AG09319 (cell line): Measurements from ENCODE around the gene NPR1.

Experiments used
- DNase-seq: peaks from one replicate; pipeline ENCODE4 v3.0.0-alpha.2; 2010; ENCODE audit warnings: low read depth; ENCODE audit errors: extremely low read depth
- TF ChIP-seq, protein P1 (sequence below): IDR thresholded peaks from 2 replicates; pipeline ENCODE4 v1.5.1; 2011; ENCODE audit warnings: low read depth, mild to moderate bottlenecking, inconsistent platforms, low read length, moderate library complexity

The NPR1 gene

DNA sequence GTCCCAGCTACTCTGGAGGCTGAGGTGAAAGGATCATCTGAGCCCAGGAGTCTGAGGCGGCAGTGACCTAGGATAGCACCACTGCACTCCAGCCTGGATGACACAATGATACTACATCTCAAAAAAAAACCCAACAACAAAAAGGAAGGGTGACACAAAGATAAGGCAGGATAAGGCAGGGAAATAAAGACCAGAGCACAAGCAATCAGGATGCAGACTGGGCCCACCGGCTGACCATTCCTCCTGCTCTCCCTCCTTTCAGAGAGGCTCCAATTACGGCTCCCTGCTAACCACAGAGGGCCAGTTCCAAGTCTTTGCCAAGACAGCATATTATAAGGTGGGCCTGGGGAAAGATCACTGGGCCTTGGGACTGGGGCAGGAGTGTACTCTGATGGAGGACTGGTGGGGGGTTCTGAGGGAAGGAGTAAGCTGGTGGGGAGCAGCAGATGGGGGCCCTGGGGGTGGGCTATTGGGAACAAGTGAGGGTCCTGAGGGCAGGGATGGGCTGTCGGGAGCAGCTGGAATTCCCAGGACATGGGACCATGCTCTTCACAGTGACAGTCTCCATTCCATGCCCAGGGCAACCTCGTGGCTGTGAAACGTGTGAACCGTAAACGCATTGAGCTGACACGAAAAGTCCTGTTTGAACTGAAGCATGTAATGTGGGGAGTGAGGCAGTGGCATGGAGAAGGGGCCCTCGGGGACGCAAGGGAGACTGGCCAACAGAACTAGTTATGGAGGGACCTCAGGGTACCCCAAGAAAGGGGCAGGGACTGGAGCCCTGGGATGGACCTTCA lies 7.3 kb downstream of the NPR1 start:
- TF ChIP-seq, protein P1, sequence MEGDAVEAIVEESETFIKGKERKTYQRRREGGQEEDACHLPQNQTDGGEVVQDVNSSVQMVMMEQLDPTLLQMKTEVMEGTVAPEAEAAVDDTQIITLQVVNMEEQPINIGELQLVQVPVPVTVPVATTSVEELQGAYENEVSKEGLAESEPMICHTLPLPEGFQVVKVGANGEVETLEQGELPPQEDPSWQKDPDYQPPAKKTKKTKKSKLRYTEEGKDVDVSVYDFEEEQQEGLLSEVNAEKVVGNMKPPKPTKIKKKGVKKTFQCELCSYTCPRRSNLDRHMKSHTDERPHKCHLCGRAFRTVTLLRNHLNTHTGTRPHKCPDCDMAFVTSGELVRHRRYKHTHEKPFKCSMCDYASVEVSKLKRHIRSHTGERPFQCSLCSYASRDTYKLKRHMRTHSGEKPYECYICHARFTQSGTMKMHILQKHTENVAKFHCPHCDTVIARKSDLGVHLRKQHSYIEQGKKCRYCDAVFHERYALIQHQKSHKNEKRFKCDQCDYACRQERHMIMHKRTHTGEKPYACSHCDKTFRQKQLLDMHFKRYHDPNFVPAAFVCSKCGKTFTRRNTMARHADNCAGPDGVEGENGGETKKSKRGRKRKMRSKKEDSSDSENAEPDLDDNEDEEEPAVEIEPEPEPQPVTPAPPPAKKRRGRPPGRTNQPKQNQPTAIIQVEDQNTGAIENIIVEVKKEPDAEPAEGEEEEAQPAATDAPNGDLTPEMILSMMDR = no peak
- no peak for DNase-seq

DNA sequence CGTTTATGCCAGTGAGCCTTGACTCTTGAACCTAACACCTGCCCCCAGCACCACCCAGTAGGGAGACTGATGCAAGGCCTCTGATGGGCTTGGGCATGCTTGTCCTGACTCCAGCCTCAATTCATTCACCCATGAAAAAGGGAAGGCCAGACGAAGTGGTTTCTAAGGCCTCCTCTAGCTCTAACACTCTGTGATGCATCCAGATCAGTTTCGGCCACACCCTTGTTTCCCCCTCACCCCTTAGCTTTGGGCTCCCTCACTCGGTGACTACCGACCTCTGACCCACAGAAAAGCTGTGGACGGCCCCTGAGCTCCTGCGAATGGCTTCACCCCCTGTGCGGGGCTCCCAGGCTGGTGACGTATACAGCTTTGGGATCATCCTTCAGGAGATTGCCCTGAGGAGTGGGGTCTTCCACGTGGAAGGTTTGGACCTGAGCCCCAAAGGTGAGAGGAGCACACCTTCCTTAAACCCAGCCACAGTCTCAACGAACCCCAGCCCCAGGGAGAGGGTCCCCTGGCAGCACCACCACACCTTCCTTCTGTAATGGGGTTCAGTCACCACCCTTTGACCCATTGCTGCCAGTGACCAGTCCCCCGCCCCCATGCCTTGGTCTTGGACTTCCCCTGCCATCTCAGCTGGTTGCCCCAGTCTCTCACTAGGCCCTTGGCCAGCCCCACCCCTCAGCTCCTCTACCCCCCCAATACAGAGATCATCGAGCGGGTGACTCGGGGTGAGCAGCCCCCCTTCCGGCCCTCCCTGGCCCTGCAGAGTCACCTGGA lies 9.0 kb downstream of the NPR1 start:
- TF ChIP-seq, protein P1 = no peak
- no peak for DNase-seq

DNA sequence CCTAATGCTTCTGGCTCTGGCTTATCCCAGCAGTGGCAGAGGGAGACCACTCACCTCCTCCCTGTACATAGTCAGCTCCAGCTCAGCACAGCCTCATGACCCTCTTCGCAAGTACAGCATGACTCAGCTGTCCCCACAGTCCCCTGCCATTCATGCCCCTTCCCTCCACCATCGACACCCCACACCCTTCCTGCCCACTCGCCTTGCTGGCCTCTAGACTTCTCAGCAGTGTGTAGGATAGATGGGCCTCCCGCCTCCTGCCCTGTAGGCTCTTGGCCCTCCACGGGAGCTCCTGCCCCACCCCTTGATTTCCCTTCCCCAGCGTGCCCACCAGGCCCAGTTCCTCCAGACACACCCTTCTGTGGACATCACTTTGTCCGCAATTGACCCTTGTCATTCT lies 9.8 kb downstream of the NPR1 start:
- DNase-seq = no peak
- TF ChIP-seq, protein P1 = no peak

DNA sequence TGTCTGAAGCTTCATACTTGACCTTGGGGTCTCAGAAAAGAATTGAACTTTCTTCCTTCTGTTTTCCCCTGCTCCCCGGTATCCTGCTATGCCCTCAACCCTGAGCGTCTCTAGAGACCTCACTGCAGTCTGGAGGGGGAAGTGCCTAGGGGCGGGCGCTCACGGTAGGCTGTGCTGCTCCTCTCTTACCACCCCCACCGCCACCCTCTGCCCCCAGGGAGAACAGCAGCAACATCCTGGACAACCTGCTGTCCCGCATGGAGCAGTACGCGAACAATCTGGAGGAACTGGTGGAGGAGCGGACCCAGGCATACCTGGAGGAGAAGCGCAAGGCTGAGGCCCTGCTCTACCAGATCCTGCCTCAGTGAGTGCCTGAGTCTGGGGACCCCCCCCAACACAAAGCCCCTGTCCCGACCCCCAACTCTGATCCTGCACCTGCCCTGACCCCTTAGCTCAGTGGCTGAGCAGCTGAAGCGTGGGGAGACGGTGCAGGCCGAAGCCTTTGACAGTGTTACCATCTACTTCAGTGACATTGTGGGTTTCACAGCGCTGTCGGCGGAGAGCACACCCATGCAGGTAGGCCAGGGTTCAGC lies 10.3 kb downstream of the NPR1 start:
- TF ChIP-seq, protein P1 = no peak

DNA sequence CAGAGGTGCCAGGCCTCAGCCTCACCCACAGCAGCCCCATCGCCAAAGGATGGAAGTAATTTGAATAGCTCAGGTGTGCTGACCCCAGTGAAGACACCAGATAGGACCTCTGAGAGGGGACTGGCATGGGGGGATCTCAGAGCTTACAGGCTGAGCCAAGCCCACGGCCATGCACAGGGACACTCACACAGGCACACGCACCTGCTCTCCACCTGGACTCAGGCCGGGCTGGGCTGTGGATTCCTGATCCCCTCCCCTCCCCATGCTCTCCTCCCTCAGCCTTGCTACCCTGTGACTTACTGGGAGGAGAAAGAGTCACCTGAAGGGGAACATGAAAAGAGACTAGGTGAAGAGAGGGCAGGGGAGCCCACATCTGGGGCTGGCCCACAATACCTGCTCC lies 15.0 kb downstream of the NPR1 start:
- TF ChIP-seq, protein P1 = no peak

More for the DNA sequence above, 10.3 kb downstream of the NPR1 start:
- no peak for DNase-seq

DNA sequence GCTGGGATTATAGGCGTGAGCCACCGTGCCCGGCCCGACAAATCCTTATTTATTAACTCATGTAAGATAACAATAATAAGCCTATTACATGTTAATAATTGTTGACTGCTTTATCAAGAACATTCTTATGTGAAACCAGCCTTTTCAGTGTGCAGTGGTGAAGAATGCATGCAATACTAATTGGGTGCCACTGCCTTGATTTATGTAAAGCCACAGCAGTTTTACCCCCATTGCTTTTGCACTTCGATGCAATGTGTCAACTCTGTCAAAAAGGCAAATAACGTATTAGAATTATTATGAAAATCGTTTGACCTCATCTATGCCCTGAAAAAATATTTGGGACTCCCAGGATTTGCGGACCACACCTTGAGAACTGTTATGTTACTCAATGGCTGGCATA lies 18.3 kb downstream of the NPR1 start:
- no peak for DNase-seq
- TF ChIP-seq, protein P1 = no peak

More for the DNA sequence above, 15.0 kb downstream of the NPR1 start:
- DNase-seq = no peak
